HEK293 (cell line): ENCODE measurements around the gene MMP11.

Source experiments
- CTCF ChIA-PET: fragments of 350-600 bp; formaldehyde crosslinking; extraction: SDS; loops from one replicate; lab custom pipeline; 2021; ENCODE audit warnings: antibody characterized with exemption; lab: Yijun Ruan, JAX
- POLR2A ChIA-PET: fragments of 300-600 bp; formaldehyde crosslinking; extraction: SDS; loops from one replicate; lab custom pipeline; 2020; ENCODE audit warnings: antibody characterized with exemption, inconsistent platforms; lab: Yijun Ruan, JAX
- H3K27ac ChIP-seq: fragments of 200-500 bp; sonication (Bioruptor generic); 2 replicates; pipeline ENCODE4 v1.5.1; 2014; ENCODE audit warnings: low read depth, low read length, control low read depth, inconsistent platforms; ENCODE audit errors: extremely low read depth
- H3K36me3 ChIP-seq, 2 experiments: fragments of 200-500 bp in 1 of 2; sonication (Bioruptor generic) in 1 of 2; 1 replicate in 1 of 2; 2 replicates in 1 of 2; pipeline ENCODE4 v1.5.1; 2014 to 2017; ENCODE audit warnings: inconsistent platforms in 2 of 2, low read length in 2 of 2; ENCODE audit not compliant: control insufficient read depth in 2 of 2, insufficient read depth in 1 of 2
- H3K4me1 ChIP-seq: fragments of 200-500 bp; sonication (Bioruptor generic); 2 replicates; pipeline ENCODE4 v1.5.1; 2014; ENCODE audit warnings: mild to moderate bottlenecking, low read length, inconsistent platforms; ENCODE audit not compliant: control insufficient read depth, insufficient read depth
- H3K4me3 ChIP-seq: 2 replicates; pipeline ENCODE4 v1.5.1; 2011; ENCODE audit warnings: low read depth, mild to moderate bottlenecking, control low read depth, low read length, moderate library complexity
- H3K9me3 ChIP-seq: fragments of 200-500 bp; sonication (Bioruptor generic); 2 replicates; pipeline ENCODE4 v1.5.1; 2014; ENCODE audit warnings: low read depth, low read length, inconsistent platforms; ENCODE audit not compliant: control insufficient read depth, insufficient read depth
- AEBP2 ChIP-seq: fragments of 450-650 bp; formaldehyde crosslinking; IDR thresholded peaks from 2 replicates; pipeline ENCODE4 v1.5.1; 2016; ENCODE audit warnings: missing biosample characterization, missing genetic modification characterization, borderline replicate concordance
- GFI1B ChIP-seq: fragments of 450-650 bp; formaldehyde crosslinking; IDR thresholded peaks from 2 replicates; pipeline ENCODE4 v1.5.1; 2016; ENCODE audit warnings: missing biosample characterization, missing genetic modification characterization
- KLF1 ChIP-seq: fragments of 450-650 bp; formaldehyde crosslinking; IDR thresholded peaks from 2 replicates; pipeline ENCODE4 v1.5.1; 2016; ENCODE audit warnings: missing biosample characterization, missing genetic modification characterization
- SP3 ChIP-seq: fragments of 450-650 bp; formaldehyde crosslinking; IDR thresholded peaks from 2 replicates; pipeline ENCODE4 v1.5.1; 2016; ENCODE audit warnings: missing biosample characterization, missing genetic modification characterization
- SP7 ChIP-seq: fragments of 450-650 bp; formaldehyde crosslinking; IDR thresholded peaks from 2 replicates; pipeline ENCODE4 v1.5.1; 2016; ENCODE audit warnings: missing biosample characterization, missing genetic modification characterization
- YY1 ChIP-seq: fragments of 450-650 bp; formaldehyde crosslinking; IDR thresholded peaks from 2 replicates; pipeline ENCODE4 v1.5.1; 2018; ENCODE audit warnings: missing biosample characterization, missing genetic modification characterization
- ZBTB17 ChIP-seq: fragments of 450-650 bp; formaldehyde crosslinking; IDR thresholded peaks from 2 replicates; pipeline ENCODE4 v1.5.1; 2016; ENCODE audit warnings: missing biosample characterization, missing genetic modification characterization
- ZBTB20 ChIP-seq: fragments of 450-650 bp; formaldehyde crosslinking; IDR thresholded peaks from 2 replicates; pipeline ENCODE4 v1.5.1; 2016; ENCODE audit warnings: missing biosample characterization, missing genetic modification characterization
- ZBTB48 ChIP-seq: fragments of 450-650 bp; formaldehyde crosslinking; IDR thresholded peaks from 2 replicates; pipeline ENCODE4 v1.5.1; 2016; ENCODE audit warnings: missing biosample characterization, missing genetic modification characterization
- ZBTB7A ChIP-seq: fragments of 450-650 bp; formaldehyde crosslinking; IDR thresholded peaks from 2 replicates; pipeline ENCODE4 v1.5.1; 2016; ENCODE audit warnings: low read depth, missing biosample characterization, missing genetic modification characterization
- ZBTB8A ChIP-seq: fragments of 450-650 bp; formaldehyde crosslinking; IDR thresholded peaks from 2 replicates; pipeline ENCODE4 v1.5.1; 2016; ENCODE audit warnings: missing biosample characterization, missing genetic modification characterization
- ZFP69B ChIP-seq: fragments of 450-650 bp; formaldehyde crosslinking; IDR thresholded peaks from 2 replicates; pipeline ENCODE4 v1.5.1; 2016; ENCODE audit warnings: missing biosample characterization, missing genetic modification characterization
- ZNF155 ChIP-seq: fragments of 450-650 bp; formaldehyde crosslinking; IDR thresholded peaks from 2 replicates; pipeline ENCODE4 v1.5.1; 2016; ENCODE audit warnings: missing biosample characterization, missing genetic modification characterization
- ZNF174 ChIP-seq: fragments of 450-650 bp; formaldehyde crosslinking; IDR thresholded peaks from 2 replicates; pipeline ENCODE4 v1.5.0; 2017; ENCODE audit warnings: missing biosample characterization, mild to moderate bottlenecking, missing genetic modification characterization
- ZNF2 ChIP-seq: fragments of 450-650 bp; formaldehyde crosslinking; IDR thresholded peaks from 2 replicates; pipeline ENCODE4 v1.5.1; 2016; ENCODE audit warnings: missing biosample characterization, missing genetic modification characterization
- ZNF202 ChIP-seq: fragments of 450-650 bp; formaldehyde crosslinking; IDR thresholded peaks from 2 replicates; pipeline ENCODE4 v1.5.1; 2016; ENCODE audit warnings: missing biosample characterization, missing genetic modification characterization, borderline replicate concordance
- ZNF335 ChIP-seq: fragments of 450-650 bp; formaldehyde crosslinking; conservative IDR thresholded peaks from 2 replicates; pipeline ENCODE4 v1.5.1; 2016; ENCODE audit warnings: missing biosample characterization, missing genetic modification characterization
- ZNF404 ChIP-seq: fragments of 450-650 bp; formaldehyde crosslinking; IDR thresholded peaks from 2 replicates; pipeline ENCODE4 v1.5.1; 2017; ENCODE audit warnings: missing biosample characterization, missing genetic modification characterization
- ZNF529 ChIP-seq: fragments of 450-650 bp; formaldehyde crosslinking; IDR thresholded peaks from 2 replicates; pipeline ENCODE4 v1.5.1; 2017; ENCODE audit warnings: missing genetic modification characterization, missing biosample characterization; ENCODE audit not compliant: insufficient replicate concordance
- ZNF792 ChIP-seq: fragments of 450-650 bp; formaldehyde crosslinking; IDR thresholded peaks from 2 replicates; pipeline ENCODE4 v1.5.1; 2016; ENCODE audit warnings: missing biosample characterization, missing genetic modification characterization
- ZNF837 ChIP-seq: fragments of 450-650 bp; formaldehyde crosslinking; IDR thresholded peaks from 2 replicates; pipeline ENCODE4 v1.5.1; 2016; ENCODE audit warnings: missing biosample characterization, missing genetic modification characterization
- ZSCAN23 ChIP-seq: fragments of 450-650 bp; formaldehyde crosslinking; IDR thresholded peaks from 2 replicates; pipeline ENCODE4 v1.5.1; 2016; ENCODE audit warnings: missing biosample characterization, missing genetic modification characterization
- TF ChIP-seq, protein P1 (sequence below): fragments of 450-650 bp; formaldehyde crosslinking; IDR thresholded peaks from 2 replicates; pipeline ENCODE4 v1.5.1; 2016; ENCODE audit warnings: missing biosample characterization, missing genetic modification characterization

MMP11 gene

GRCh38 chr22:23787600-23787896, 14.9 kb downstream of the MMP11 start:
- POLR2A ChIA-PET: interaction anchor here (0.5 to 1.4 kb wide), 6 partner anchors 9 to 70 kb away, joined by 3 to 6 read pairs (median 4); partner anchors contain the start of genes DERL3 and SLC2A11
- CTCF ChIA-PET: interaction anchor here (1.7 kb wide), 1 partner anchor 19 kb away, joined by 6 read pairs; no protein-coding TSS in a partner anchor
- TF ChIP-seq YY1 (no peak), ZBTB7A (no peak), ZSCAN23 (tag by site-specific recombination) (no peak), SP3 (tag by site-specific recombination) (peak; percentile 5; the same call in 1 of the 2 replicates), ZFP69B (tag by site-specific recombination) (no peak), ZNF2 (peak; percentile 23; the same call in 1 of the 2 replicates), ZBTB17 (tag by site-specific recombination) (no peak), ZBTB20 (tag by site-specific recombination) (peak; percentile 70; the same call in 1 of the 2 replicates), ZNF174 (tag by site-specific recombination) (no peak), ZNF155 (no peak), ZNF335 (tag by site-specific recombination) (peak; percentile 66), GFI1B (tag by site-specific recombination) (no peak), ZNF529 (tag by site-specific recombination) (no peak), SP7 (tag by site-specific recombination) (no peak), ZNF837 (tag by site-specific recombination) (no peak), ZBTB48 (peak; percentile 68), AEBP2 (no peak), ZNF792 (tag by site-specific recombination) (no peak), ZBTB8A (tag by site-specific recombination) (no peak)
- TF ChIP-seq, protein P1, sequence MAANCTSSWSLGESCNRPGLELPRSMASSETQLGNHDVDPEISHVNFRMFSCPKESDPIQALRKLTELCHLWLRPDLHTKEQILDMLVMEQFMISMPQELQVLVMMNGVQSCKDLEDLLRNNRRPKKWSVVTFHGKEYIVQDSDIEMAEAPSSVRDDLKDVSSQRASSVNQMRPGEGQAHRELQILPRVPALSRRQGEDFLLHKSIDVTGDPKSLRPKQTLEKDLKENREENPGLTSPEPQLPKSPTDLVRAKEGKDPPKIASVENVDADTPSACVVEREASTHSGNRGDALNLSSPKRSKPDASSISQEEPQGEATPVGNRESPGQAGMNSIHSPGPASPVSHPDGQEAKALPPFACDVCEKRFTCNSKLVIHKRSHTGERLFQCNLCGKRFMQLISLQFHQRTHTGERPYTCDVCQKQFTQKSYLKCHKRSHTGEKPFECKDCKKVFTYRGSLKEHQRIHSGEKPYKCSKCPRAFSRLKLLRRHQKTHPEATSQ (tag by site-specific recombination): no peak

GRCh38 chr22:23787910-23788309, 15.3 kb downstream of the MMP11 start:
- H3K36me3 ChIP-seq: peaks cover 7 to 25% of the 10 kb centered on the region in 2 experiments
- no peak for TF ChIP-seq ZNF202 (tag by site-specific recombination)
- TF ChIP-seq ZNF335 (tag by site-specific recombination): peak; percentile 17
- TF ChIP-seq ZNF404 (tag by site-specific recombination): no peak
- TF ChIP-seq KLF1 (tag by site-specific recombination): 0 out of 2 replicates have a peak, but pooled peaks have one; percentile 13
- TF ChIP-seq, all 188 proteins: peak for 2
- H3K27ac ChIP-seq: no peak overlapping the region
- no peaks in the 10 kb centered on the region for H3K9me3 ChIP-seq
- H3K4me1 ChIP-seq: peaks cover 9% of the 10 kb centered on the region
- ChIA-PET CTCF (interaction anchor here (0.6 to 1.7 kb wide), 2 partner anchors 13 to 19 kb away, joined by 5 to 6 read pairs; no protein-coding TSS in a partner anchor), POLR2A (interaction anchor here (0.6 to 2.0 kb wide), 7 partner anchors 10 to 70 kb away, joined by 3 to 7 read pairs (median 4); partner anchors contain the start of genes CHCHD10, DERL3 and SLC2A11)
- peak overlapping the region; percentile 68 for H3K4me3 ChIP-seq

More at GRCh38 chr22:23787600-23787896, 14.9 kb downstream of the MMP11 start:
- Histone ChIP-seq H3K4me3 (peak overlapping the region; percentile 68), H3K27ac (peak overlapping the region; percentile 99), H3K9me3 (no peaks in the 10 kb centered on the region), H3K4me1 (peaks cover 9% of the 10 kb centered on the region), H3K36me3 (peaks cover 4 to 21% of the 10 kb centered on the region in 2 experiments)
